ENCODE measurements around the gene ERICH4. TPM values are rescaled to one million over a fixed set of nuclear protein-coding genes. Genes with fewer than 3 reads are reported as not detected.
A peak's percentile ranks its signal among the peaks of the same experiment; 100 is the strongest.

ERICH4 gene
- total and polyA plus RNA-seq, 2 of the 13 experiments (the other 11 are each of a cell fraction or from before 2014, with no cell fraction given): 0.40 to 0.64 TPM

DNA sequence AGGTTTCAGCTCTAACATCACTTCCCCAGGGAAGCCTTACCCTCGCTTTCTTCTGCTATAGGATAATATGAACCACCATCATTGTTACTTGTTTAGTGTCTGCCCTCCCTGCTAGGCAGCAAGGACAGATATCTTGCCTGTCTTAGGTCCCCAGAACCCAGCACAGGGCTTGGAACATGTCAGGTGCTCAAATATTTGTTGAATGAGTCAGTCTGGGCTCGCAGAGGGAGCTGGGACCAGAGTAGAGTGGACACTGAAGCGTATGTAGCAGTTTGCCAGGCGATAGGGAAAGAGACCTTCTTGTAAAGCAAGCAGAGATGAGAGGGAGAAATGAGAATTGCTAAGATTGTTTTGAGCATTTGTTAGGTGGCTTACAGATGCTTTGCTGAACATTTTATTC lies 33.7 kb upstream of the ERICH4 start (continued):
- TF ChIP-seq FOSL1 (CRISPR knock-in tag; IDR thresholded peaks at IDR 0.05; ENCODE audit: borderline replicate concordance) (peak; percentile 95), YEATS2 (CRISPR knock-in tag; IDR thresholded peaks at IDR 0.05; ENCODE audit: borderline replicate concordance) (peak; percentile 15; the same call in 1 of the 2 replicates), HDAC1 (CRISPR knock-in tag; IDR thresholded peaks at IDR 0.05) (0 out of 2 replicates have a peak, but pooled peaks have one; percentile 56), PCBP2 (optimal IDR thresholded peaks at IDR 0.05; ENCODE audit: low read depth, low read length, poor library complexity, severe bottlenecking) (no peak), SAP130 (CRISPR knock-in tag; IDR thresholded peaks at IDR 0.05; ENCODE audit: low read depth) (peak; percentile 81), ZBTB20 (CRISPR knock-in tag; IDR thresholded peaks at IDR 0.05; ENCODE audit: borderline replicate concordance, low read depth) (peak; percentile 67; the same call in 1 of the 2 replicates), ZNF614 (CRISPR knock-in tag; IDR thresholded peaks at IDR 0.05; ENCODE audit: borderline replicate concordance) (peak; percentile 66; the same call in 1 of the 2 replicates), ZNF746 (CRISPR knock-in tag; IDR thresholded peaks at IDR 0.05) (no peak), FOXA1 (IDR thresholded peaks at IDR 0.05) (no peak), FOXA1 (CRISPR knock-in tag; IDR thresholded peaks at IDR 0.05) (peak; percentile 43; the same call in 1 of the 2 replicates), MED1 (CRISPR knock-in tag; IDR thresholded peaks at IDR 0.05) (0 out of 2 replicates have a peak, but pooled peaks have one; percentile 39), TEAD3 (CRISPR knock-in tag; optimal IDR thresholded peaks at IDR 0.05; ENCODE audit: borderline replicate concordance) (peak; percentile 94), GATAD1 (CRISPR knock-in tag; IDR thresholded peaks at IDR 0.05) (peak; percentile 33; the same call in 1 of the 2 replicates), ZNF335 (CRISPR knock-in tag; IDR thresholded peaks at IDR 0.05) (peak; percentile 94), SSRP1 (CRISPR knock-in tag; IDR thresholded peaks at IDR 0.05) (0 out of 2 replicates have a peak, but pooled peaks have one; percentile 13), BHLHE40 (IDR thresholded peaks at IDR 0.05; ENCODE audit: low read length) (peak; percentile 33; the same call in 1 of the 2 replicates)
- TF ChIP-seq, protein P1, sequence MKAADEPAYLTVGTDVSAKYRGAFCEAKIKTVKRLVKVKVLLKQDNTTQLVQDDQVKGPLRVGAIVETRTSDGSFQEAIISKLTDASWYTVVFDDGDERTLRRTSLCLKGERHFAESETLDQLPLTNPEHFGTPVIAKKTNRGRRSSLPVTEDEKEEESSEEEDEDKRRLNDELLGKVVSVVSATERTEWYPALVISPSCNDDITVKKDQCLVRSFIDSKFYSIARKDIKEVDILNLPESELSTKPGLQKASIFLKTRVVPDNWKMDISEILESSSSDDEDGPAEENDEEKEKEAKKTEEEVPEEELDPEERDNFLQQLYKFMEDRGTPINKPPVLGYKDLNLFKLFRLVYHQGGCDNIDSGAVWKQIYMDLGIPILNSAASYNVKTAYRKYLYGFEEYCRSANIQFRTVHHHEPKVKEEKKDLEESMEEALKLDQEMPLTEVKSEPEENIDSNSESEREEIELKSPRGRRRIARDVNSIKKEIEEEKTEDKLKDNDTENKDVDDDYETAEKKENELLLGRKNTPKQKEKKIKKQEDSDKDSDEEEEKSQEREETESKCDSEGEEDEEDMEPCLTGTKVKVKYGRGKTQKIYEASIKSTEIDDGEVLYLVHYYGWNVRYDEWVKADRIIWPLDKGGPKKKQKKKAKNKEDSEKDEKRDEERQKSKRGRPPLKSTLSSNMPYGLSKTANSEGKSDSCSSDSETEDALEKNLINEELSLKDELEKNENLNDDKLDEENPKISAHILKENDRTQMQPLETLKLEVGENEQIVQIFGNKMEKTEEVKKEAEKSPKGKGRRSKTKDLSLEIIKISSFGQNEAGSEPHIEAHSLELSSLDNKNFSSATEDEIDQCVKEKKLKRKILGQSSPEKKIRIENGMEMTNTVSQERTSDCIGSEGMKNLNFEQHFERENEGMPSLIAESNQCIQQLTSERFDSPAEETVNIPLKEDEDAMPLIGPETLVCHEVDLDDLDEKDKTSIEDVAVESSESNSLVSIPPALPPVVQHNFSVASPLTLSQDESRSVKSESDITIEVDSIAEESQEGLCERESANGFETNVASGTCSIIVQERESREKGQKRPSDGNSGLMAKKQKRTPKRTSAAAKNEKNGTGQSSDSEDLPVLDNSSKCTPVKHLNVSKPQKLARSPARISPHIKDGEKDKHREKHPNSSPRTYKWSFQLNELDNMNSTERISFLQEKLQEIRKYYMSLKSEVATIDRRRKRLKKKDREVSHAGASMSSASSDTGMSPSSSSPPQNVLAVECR (CRISPR knock-in tag; IDR thresholded peaks at IDR 0.05; ENCODE audit: borderline replicate concordance): peak; percentile 24; the same call in 1 of the 2 replicates
- TF ChIP-seq, protein P2, sequence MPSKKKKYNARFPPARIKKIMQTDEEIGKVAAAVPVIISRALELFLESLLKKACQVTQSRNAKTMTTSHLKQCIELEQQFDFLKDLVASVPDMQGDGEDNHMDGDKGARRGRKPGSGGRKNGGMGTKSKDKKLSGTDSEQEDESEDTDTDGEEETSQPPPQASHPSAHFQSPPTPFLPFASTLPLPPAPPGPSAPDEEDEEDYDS (CRISPR knock-in tag; IDR thresholded peaks at IDR 0.05): peak; percentile 52; the same call in 1 of the 2 replicates
- TF ChIP-seq, protein P3, sequence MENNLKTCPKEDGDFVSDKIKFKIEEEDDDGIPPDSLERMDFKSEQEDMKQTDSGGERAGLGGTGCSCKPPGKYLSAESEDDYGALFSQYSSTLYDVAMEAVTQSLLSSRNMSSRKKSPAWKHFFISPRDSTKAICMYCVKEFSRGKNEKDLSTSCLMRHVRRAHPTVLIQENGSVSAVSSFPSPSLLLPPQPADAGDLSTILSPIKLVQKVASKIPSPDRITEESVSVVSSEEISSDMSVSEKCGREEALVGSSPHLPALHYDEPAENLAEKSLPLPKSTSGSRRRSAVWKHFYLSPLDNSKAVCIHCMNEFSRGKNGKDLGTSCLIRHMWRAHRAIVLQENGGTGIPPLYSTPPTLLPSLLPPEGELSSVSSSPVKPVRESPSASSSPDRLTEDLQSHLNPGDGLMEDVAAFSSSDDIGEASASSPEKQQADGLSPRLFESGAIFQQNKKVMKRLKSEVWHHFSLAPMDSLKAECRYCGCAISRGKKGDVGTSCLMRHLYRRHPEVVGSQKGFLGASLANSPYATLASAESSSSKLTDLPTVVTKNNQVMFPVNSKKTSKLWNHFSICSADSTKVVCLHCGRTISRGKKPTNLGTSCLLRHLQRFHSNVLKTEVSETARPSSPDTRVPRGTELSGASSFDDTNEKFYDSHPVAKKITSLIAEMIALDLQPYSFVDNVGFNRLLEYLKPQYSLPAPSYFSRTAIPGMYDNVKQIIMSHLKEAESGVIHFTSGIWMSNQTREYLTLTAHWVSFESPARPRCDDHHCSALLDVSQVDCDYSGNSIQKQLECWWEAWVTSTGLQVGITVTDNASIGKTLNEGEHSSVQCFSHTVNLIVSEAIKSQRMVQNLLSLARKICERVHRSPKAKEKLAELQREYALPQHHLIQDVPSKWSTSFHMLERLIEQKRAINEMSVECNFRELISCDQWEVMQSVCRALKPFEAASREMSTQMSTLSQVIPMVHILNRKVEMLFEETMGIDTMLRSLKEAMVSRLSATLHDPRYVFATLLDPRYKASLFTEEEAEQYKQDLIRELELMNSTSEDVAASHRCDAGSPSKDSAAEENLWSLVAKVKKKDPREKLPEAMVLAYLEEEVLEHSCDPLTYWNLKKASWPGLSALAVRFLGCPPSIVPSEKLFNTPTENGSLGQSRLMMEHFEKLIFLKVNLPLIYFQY (CRISPR knock-in tag; IDR thresholded peaks at IDR 0.05; ENCODE audit: borderline replicate concordance): peak; percentile 48; the same call in 1 of the 2 replicates
- TF ChIP-seq, protein P4, sequence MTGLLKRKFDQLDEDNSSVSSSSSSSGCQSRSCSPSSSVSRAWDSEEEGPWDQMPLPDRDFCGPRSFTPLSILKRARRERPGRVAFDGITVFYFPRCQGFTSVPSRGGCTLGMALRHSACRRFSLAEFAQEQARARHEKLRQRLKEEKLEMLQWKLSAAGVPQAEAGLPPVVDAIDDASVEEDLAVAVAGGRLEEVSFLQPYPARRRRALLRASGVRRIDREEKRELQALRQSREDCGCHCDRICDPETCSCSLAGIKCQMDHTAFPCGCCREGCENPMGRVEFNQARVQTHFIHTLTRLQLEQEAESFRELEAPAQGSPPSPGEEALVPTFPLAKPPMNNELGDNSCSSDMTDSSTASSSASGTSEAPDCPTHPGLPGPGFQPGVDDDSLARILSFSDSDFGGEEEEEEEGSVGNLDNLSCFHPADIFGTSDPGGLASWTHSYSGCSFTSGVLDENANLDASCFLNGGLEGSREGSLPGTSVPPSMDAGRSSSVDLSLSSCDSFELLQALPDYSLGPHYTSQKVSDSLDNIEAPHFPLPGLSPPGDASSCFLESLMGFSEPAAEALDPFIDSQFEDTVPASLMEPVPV (CRISPR knock-in tag; IDR thresholded peaks at IDR 0.05): no peak

Measured in HepG2 (cell line).